H9 (cell line): Measurements from ENCODE around the gene SLC16A10. TPM values are rescaled to one million over a fixed set of nuclear protein-coding genes. Genes with fewer than 3 reads are reported as not detected.

Experiments used
- DNase-seq: peaks from one replicate; pipeline ENCODE4 v3.0.0-alpha.2; 2017
- H2AFZ ChIP-seq: one replicate; pipeline ENCODE4 v1.6.1; 2013; ENCODE audit warnings: mild to moderate bottlenecking, low read length, control low read depth, moderate library complexity
- H2AK5ac ChIP-seq: 2 replicates; pipeline ENCODE4 v1.6.1; 2013; ENCODE audit warnings: low read length, control low read depth, mixed read lengths; ENCODE audit not compliant: insufficient read length
- H2BK120ac ChIP-seq: one replicate; pipeline ENCODE4 v1.6.1; 2013; ENCODE audit warnings: low read depth, mild to moderate bottlenecking, low read length, control low read depth, inconsistent platforms; ENCODE audit not compliant: poor library complexity, severe bottlenecking
- H2BK12ac ChIP-seq: 2 replicates; pipeline ENCODE4 v1.6.1; 2013; ENCODE audit warnings: low read length, control low read depth, mixed read lengths, low read depth; ENCODE audit not compliant: insufficient read length
- H2BK15ac ChIP-seq: 2 replicates; pipeline ENCODE4 v1.6.1; 2013; ENCODE audit warnings: low read depth, low read length, control low read depth
- H2BK20ac ChIP-seq: one replicate; pipeline ENCODE4 v1.6.1; 2013; ENCODE audit warnings: low read depth, mild to moderate bottlenecking, low read length, control low read depth, inconsistent platforms; ENCODE audit not compliant: poor library complexity, severe bottlenecking
- H2BK5ac ChIP-seq: 2 replicates; pipeline ENCODE4 v1.6.1; 2013; ENCODE audit warnings: low read length, control low read depth, mixed read lengths; ENCODE audit not compliant: insufficient read length
- H3K14ac ChIP-seq: 2 replicates; pipeline ENCODE4 v1.6.1; 2013; ENCODE audit warnings: low read length, control low read depth; ENCODE audit not compliant: insufficient read depth
- H3K18ac ChIP-seq: 2 replicates; pipeline ENCODE4 v1.6.1; 2013; ENCODE audit warnings: low read depth, mild to moderate bottlenecking, mixed read lengths, low read length, control low read depth; ENCODE audit not compliant: insufficient read length
- H3K23ac ChIP-seq: 2 replicates; pipeline ENCODE4 v1.6.1; 2013; ENCODE audit warnings: low read length, control low read depth, mixed read lengths, low read depth; ENCODE audit not compliant: insufficient read length
- H3K23me2 ChIP-seq: 2 replicates; pipeline ENCODE4 v1.6.1; 2013; ENCODE audit warnings: low read depth, mild to moderate bottlenecking, mixed read lengths, low read length, control low read depth; ENCODE audit not compliant: insufficient read length, poor library complexity, severe bottlenecking
- H3K27ac ChIP-seq: 2 replicates; pipeline ENCODE4 v1.5.1; 2013; ENCODE audit warnings: low read length, control low read depth, mixed read lengths, low read depth; ENCODE audit not compliant: insufficient read length
- H3K27me3 ChIP-seq: 2 replicates; pipeline ENCODE4 v1.6.1; 2013; ENCODE audit warnings: low read length, control low read depth, inconsistent platforms; ENCODE audit not compliant: insufficient read depth
- H3K4ac ChIP-seq: 2 replicates; pipeline ENCODE4 v1.6.1; 2013; ENCODE audit warnings: low read depth, mild to moderate bottlenecking, control low read depth, inconsistent platforms, low read length, moderate library complexity
- H3K4me1 ChIP-seq: 2 replicates; pipeline ENCODE4 v1.6.1; 2013; ENCODE audit warnings: low read length, control low read depth, inconsistent platforms; ENCODE audit not compliant: insufficient read depth
- H3K4me2 ChIP-seq: 2 replicates; pipeline ENCODE4 v1.6.1; 2013; ENCODE audit warnings: low read length, control low read depth, mixed read lengths; ENCODE audit not compliant: insufficient read length, insufficient read depth
- H3K56ac ChIP-seq: 2 replicates; pipeline ENCODE4 v1.6.1; 2013; ENCODE audit warnings: low read depth, mild to moderate bottlenecking, mixed read lengths, low read length, control low read depth; ENCODE audit not compliant: insufficient read length
- H3K79me1 ChIP-seq: 2 replicates; pipeline ENCODE4 v1.6.1; 2013; ENCODE audit warnings: low read depth, mild to moderate bottlenecking, moderate library complexity, low read length, control low read depth, inconsistent platforms; ENCODE audit not compliant: insufficient read depth, poor library complexity, severe bottlenecking
- H3K79me2 ChIP-seq: 2 replicates; pipeline ENCODE4 v1.6.1; 2013; ENCODE audit warnings: low read length, control low read depth, inconsistent platforms; ENCODE audit not compliant: insufficient read depth
- H3K9ac ChIP-seq: 2 replicates; pipeline ENCODE4 v1.6.1; 2013; ENCODE audit warnings: low read length, control low read depth, mixed read lengths; ENCODE audit not compliant: insufficient read length; ENCODE audit errors: extremely low read depth
- H3K9me3 ChIP-seq: one replicate; pipeline ENCODE4 v1.6.1; 2013; ENCODE audit warnings: low read depth, low read length, inconsistent platforms; ENCODE audit not compliant: control insufficient read depth
- H3T11ph ChIP-seq: one replicate; pipeline ENCODE4 v1.6.1; 2013; ENCODE audit warnings: mild to moderate bottlenecking, low read length, control low read depth, inconsistent platforms
- H4K20me1 ChIP-seq: one replicate; pipeline ENCODE4 v1.6.1; 2013; ENCODE audit not compliant: control insufficient read depth, insufficient read length, insufficient read depth
- H4K5ac ChIP-seq: 2 replicates; pipeline ENCODE4 v1.6.1; 2013; ENCODE audit warnings: low read depth, mild to moderate bottlenecking, mixed read lengths, low read length, control low read depth; ENCODE audit not compliant: insufficient read length
- H4K8ac ChIP-seq: replicated peaks from 2 replicates; pipeline ENCODE4 v1.6.1; 2013; ENCODE audit warnings: low read length, control low read depth, mixed read lengths, low read depth; ENCODE audit not compliant: insufficient read length
- H4K91ac ChIP-seq: 2 replicates; pipeline ENCODE4 v1.6.1; 2013; ENCODE audit warnings: low read depth, mild to moderate bottlenecking, moderate library complexity, mixed read lengths, low read length, control low read depth; ENCODE audit not compliant: insufficient read length
- H3K27ac Mint-ChIP-seq, 3 experiments: 2 replicates in 2 of 3; 3 replicates in 1 of 3; pipeline ENCODE4 v1.8.0; 2020 to 2021; ENCODE audit warnings: mixed read lengths in 3 of 3, mild to moderate bottlenecking in 1 of 3, moderate library complexity in 1 of 3
- H3K27me3 Mint-ChIP-seq: 2 replicates; pipeline ENCODE4 v1.8.0; 2021; ENCODE audit warnings: low read depth, mild to moderate bottlenecking, moderate library complexity, mixed read lengths
- H3K36me3 Mint-ChIP-seq, 3 experiments: 2 replicates in 2 of 3; 3 replicates in 1 of 3; pipeline ENCODE4 v1.8.0; 2020 to 2021; ENCODE audit warnings: low read depth in 3 of 3, mixed read lengths in 3 of 3; ENCODE audit not compliant: insufficient read depth in 1 of 3
- H3K4me1 Mint-ChIP-seq, 2 experiments: 2 replicates each; pipeline ENCODE4 v1.8.0; 2020; ENCODE audit warnings: mixed read lengths in 2 of 2
- H3K4me3 Mint-ChIP-seq, 2 experiments: 2 replicates in 1 of 2; 3 replicates in 1 of 2; pipeline ENCODE4 v1.8.0; 2020 to 2021; ENCODE audit warnings: mild to moderate bottlenecking in 2 of 2, mixed read lengths in 2 of 2, moderate library complexity in 1 of 2
- H3K9me3 Mint-ChIP-seq, 2 experiments: 2 replicates in 1 of 2; 3 replicates in 1 of 2; pipeline ENCODE4 v1.8.0; 2020; ENCODE audit warnings: mild to moderate bottlenecking in 2 of 2, mixed read lengths in 2 of 2, moderate library complexity in 1 of 2
- CTCF ChIP-seq: fragments of 200-600 bp; sonication (generic); conservative IDR thresholded peaks from 3 replicates; pipeline ENCODE4 v1.8.0; 2021; ENCODE audit warnings: antibody characterized with exemption, mild to moderate bottlenecking
- WGBS: extraction: QIAGEN DNeasy Blood & Tissue Kit; methylation state at CpG from one replicate; pipeline ENCODE4 v1.1.7; 2013; ENCODE audit warnings: missing lambda C conversion rate, low lambda C conversion rate, mixed read lengths; ENCODE audit not compliant: insufficient read length; ENCODE audit errors: extremely low coverage; 5-methylcytosine and 5-hydroxymethylcytosine counted together
- total RNA-seq: library from RNA; stranded (reverse); gene quantifications from 2 replicates; pipeline ENCODE4 v1.2.1, GENCODE V29; 2021

The SLC16A10 gene
- total RNA-seq, 1 experiment from 2014 or later = 11.4 TPM

- H2BK120ac ChIP-seq = no peak overlapping the region
- H3K9ac ChIP-seq = no peak overlapping the region
Measured at GRCh38 chr6:111161650-111162049, 74.3 kb downstream of the SLC16A10 start.

More at GRCh38 chr6:111161650-111162049, 74.3 kb downstream of the SLC16A10 start:
- H4K20me1 ChIP-seq = no peaks in the 10 kb centered on the region
- no peaks in the 10 kb centered on the region for H3K23me2 ChIP-seq
- H3T11ph ChIP-seq = no peak overlapping the region
- no peak overlapping the region for H3K18ac ChIP-seq
- H2AFZ ChIP-seq = no peak overlapping the region
- H3K4me1 ChIP-seq = no peaks in the 10 kb centered on the region
- H3K9me3 ChIP-seq = peaks cover 6% of the 10 kb centered on the region
- H3K79me1 ChIP-seq = no peaks in the 10 kb centered on the region
- no peak overlapping the region for H4K5ac ChIP-seq
- H3K36me3 Mint-ChIP-seq = peaks cover 11 to 35% (median 27%) of the 10 kb centered on the region in 3 experiments
- H2BK5ac ChIP-seq = no peak overlapping the region
- H3K23ac ChIP-seq = no peak overlapping the region
- H3K27ac ChIP-seq = no peak overlapping the region
- H3K27ac Mint-ChIP-seq = no peak overlapping the region
- H3K79me2 ChIP-seq = no peaks in the 10 kb centered on the region
- no peak overlapping the region for H4K8ac ChIP-seq
- no peak overlapping the region for H3K56ac ChIP-seq
- no peak overlapping the region for H4K91ac ChIP-seq
- no peak for TF ChIP-seq CTCF
- H2BK15ac ChIP-seq = no peak overlapping the region
- H3K4me3 Mint-ChIP-seq = no peak overlapping the region
- H3K4me2 ChIP-seq = no peak overlapping the region
- H3K4ac ChIP-seq = no peak overlapping the region
- H3K27me3 Mint-ChIP-seq = no peaks in the 10 kb centered on the region
- no peak overlapping the region for H2BK12ac ChIP-seq
- H3K9me3 Mint-ChIP-seq = peaks cover 39 to 42% of the 10 kb centered on the region in 2 experiments
- no peak for DNase-seq
- H3K4me1 Mint-ChIP-seq = peaks cover 2 to 6% of the 10 kb centered on the region in 2 experiments
- no peak overlapping the region for H3K14ac ChIP-seq
- H2BK20ac ChIP-seq = no peak overlapping the region
- no CpG with 5 or more reads among the region's 2 CpGs for WGBS
- no peak overlapping the region for H2AK5ac ChIP-seq
- no peaks in the 10 kb centered on the region for H3K27me3 ChIP-seq
